ENCODE data around the gene ZC3H12A. TPM values are rescaled to one million over a fixed set of nuclear protein-coding genes. Genes with fewer than 3 reads are reported as not detected.

Gene ZC3H12A
- total RNA-seq, 1 donor: 38.9 TPM

DNA sequence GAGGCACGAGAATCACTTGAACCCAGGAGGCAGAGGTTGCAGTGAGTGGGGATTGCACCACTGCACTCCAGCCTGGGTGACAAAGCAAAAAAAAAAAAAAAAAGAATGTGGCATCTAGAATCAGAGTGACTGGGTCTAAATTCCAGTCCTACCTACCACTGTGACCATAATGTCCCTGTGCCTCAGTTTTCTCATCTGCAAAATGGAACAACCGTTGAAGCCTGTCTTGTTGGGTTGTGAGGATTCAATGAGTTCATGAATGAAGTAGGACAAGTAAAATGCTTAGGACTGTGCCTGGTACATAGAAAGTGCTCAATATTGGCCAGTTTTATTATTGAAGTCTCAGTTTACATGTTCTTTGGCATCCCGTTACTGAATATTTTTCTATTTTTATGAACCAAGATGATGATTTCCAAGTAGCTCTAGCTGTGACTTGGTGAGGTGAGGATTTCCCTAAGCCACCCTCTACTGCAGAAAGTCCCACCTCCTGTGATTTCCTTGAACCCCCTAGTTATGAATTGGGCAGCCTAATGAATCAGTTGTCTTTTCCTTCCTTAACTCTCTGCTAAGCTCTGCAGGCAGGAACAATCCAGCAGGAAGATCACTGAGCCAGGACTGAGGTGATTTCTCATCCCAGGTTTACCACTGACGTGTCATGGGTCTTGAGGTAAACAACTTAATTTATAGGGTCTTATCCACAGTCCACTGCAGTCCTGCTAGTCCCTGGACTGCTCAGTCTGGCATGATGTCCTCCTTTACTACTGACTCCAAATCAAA lies 59.1 kb downstream of the ZC3H12A start:
- TF ChIP-seq, protein P1, sequence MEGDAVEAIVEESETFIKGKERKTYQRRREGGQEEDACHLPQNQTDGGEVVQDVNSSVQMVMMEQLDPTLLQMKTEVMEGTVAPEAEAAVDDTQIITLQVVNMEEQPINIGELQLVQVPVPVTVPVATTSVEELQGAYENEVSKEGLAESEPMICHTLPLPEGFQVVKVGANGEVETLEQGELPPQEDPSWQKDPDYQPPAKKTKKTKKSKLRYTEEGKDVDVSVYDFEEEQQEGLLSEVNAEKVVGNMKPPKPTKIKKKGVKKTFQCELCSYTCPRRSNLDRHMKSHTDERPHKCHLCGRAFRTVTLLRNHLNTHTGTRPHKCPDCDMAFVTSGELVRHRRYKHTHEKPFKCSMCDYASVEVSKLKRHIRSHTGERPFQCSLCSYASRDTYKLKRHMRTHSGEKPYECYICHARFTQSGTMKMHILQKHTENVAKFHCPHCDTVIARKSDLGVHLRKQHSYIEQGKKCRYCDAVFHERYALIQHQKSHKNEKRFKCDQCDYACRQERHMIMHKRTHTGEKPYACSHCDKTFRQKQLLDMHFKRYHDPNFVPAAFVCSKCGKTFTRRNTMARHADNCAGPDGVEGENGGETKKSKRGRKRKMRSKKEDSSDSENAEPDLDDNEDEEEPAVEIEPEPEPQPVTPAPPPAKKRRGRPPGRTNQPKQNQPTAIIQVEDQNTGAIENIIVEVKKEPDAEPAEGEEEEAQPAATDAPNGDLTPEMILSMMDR (IDR thresholded peaks at IDR 0.05; ENCODE audit: insufficient read depth, low read depth, low read length): no peak
- no peak overlapping the region for H3K4me3 ChIP-seq (ENCODE audit: low read depth, low read length)
- DNase-seq (ENCODE audit: low read depth): no peak

Small RNAs within 50 kb of the gene (small RNA-seq; reads per million reads assigned to genes)
- gene MIR5581: 0.56 reads per million

Other genes starting within 250 kb of the ZC3H12A start
- 54.8 and 60.9 TPM in 2 replicates for gene MEAF6, start 40.2 kb downstream of the ZC3H12A start, total RNA-seq
- gene SNIP1, start 79.7 kb downstream of the ZC3H12A start, total RNA-seq: 9.5 and 11.6 TPM in 2 replicates
- 7.1 and 7.3 TPM in 2 replicates for gene DNALI1, start 82.4 kb downstream of the ZC3H12A start, total RNA-seq
- 77.7 and 85.4 TPM in 2 replicates for gene GNL2, start 121.4 kb downstream of the ZC3H12A start, total RNA-seq
- not detected in 2 replicates for gene RSPO1, start 160.3 kb downstream of the ZC3H12A start, total RNA-seq
- 6.1 and 14.2 TPM in 2 replicates for gene CDCA8, start 217.9 kb downstream of the ZC3H12A start, total RNA-seq

All from fibroblast of villous mesenchyme (primary cell).